Progenitor cell of endocrine pancreas (in vitro differentiated cells): ENCODE measurements around the gene CTNNA3. TPM values are rescaled to one million over a fixed set of nuclear protein-coding genes. Genes with fewer than 3 reads are reported as not detected.

Experiments used
- DNase-seq: peaks from one replicate; pipeline ENCODE4 v3.0.0; 2021; ENCODE audit warnings: low spot score; ENCODE audit not compliant: unreplicated experiment
- H3K27ac Mint-ChIP-seq: 2 replicates; pipeline ENCODE4 v1.8.0; 2021; ENCODE audit warnings: mild to moderate bottlenecking, moderate library complexity, mixed read lengths
- H3K27me3 Mint-ChIP-seq: 2 replicates; pipeline ENCODE4 v1.8.0; 2021; ENCODE audit warnings: mixed read lengths
- H3K36me3 Mint-ChIP-seq: 2 replicates; pipeline ENCODE4 v1.8.0; 2022; ENCODE audit warnings: mixed read lengths; ENCODE audit not compliant: insufficient read depth
- H3K4me1 Mint-ChIP-seq: 2 replicates; pipeline ENCODE4 v1.8.0; 2021; ENCODE audit warnings: low read depth, mixed read lengths
- H3K4me3 Mint-ChIP-seq: 2 replicates; pipeline ENCODE4 v1.8.0; 2021; ENCODE audit warnings: low read depth, mild to moderate bottlenecking, moderate library complexity, mixed read lengths
- H3K9me3 Mint-ChIP-seq: 2 replicates; pipeline ENCODE4 v1.8.0; 2021; ENCODE audit warnings: low read depth, mixed read lengths
- CTCF ChIP-seq: fragments of 200-600 bp; sonication (generic); IDR thresholded peaks from one replicate; pipeline ENCODE4 v1.5.0; 2021; ENCODE audit warnings: antibody characterized with exemption, mild to moderate bottlenecking; ENCODE audit not compliant: unreplicated experiment
- total RNA-seq: library from RNA; stranded (reverse); gene quantifications from 2 replicates; pipeline ENCODE4 v1.2.1, GENCODE V29; 2021

Gene CTNNA3
- total RNA-seq, 1 donor from 2014 or later = 1.7 TPM

- Mint-ChIP-seq H3K9me3 (no peaks in the 10 kb centered on the region), H3K27me3 (no peaks in the 10 kb centered on the region), H3K36me3 (no peaks in the 10 kb centered on the region), H3K27ac (no peak overlapping the region), H3K4me3 (no peak overlapping the region), H3K4me1 (no peaks in the 10 kb centered on the region)
- no peak for TF ChIP-seq CTCF
- DNase-seq = no peak
Observed at GRCh38 chr10:67550838-67551402, 145.1 kb downstream of the CTNNA3 start.

GRCh38 chr10:67550046-67550445 is 145.9 kb downstream of the CTNNA3 start:
- no peak for TF ChIP-seq CTCF
- Mint-ChIP-seq H3K27me3 (no peaks in the 10 kb centered on the region), H3K27ac (no peak overlapping the region), H3K9me3 (no peaks in the 10 kb centered on the region), H3K4me1 (no peaks in the 10 kb centered on the region), H3K4me3 (no peak overlapping the region), H3K36me3 (no peaks in the 10 kb centered on the region)
- no peak for DNase-seq

GRCh38 chr10:67549390-67549789 is 146.6 kb downstream of the CTNNA3 start:
- Mint-ChIP-seq H3K36me3 (no peaks in the 10 kb centered on the region), H3K4me3 (no peak overlapping the region), H3K4me1 (no peaks in the 10 kb centered on the region), H3K27me3 (no peaks in the 10 kb centered on the region), H3K9me3 (no peaks in the 10 kb centered on the region), H3K27ac (no peak overlapping the region)
- TF ChIP-seq CTCF = no peak
- DNase-seq = no peak

- H3K4me1 Mint-ChIP-seq = no peaks in the 10 kb centered on the region
- H3K27ac Mint-ChIP-seq = no peak overlapping the region
- no peak overlapping the region for H3K4me3 Mint-ChIP-seq
- no peaks in the 10 kb centered on the region for H3K9me3 Mint-ChIP-seq
- no peaks in the 10 kb centered on the region for H3K27me3 Mint-ChIP-seq
- no peak for DNase-seq
- no peaks in the 10 kb centered on the region for H3K36me3 Mint-ChIP-seq
- no peak for TF ChIP-seq CTCF
Observed at GRCh38 chr10:67541411-67541810, 154.6 kb downstream of the CTNNA3 start.

- DNase-seq = no peak
- Mint-ChIP-seq H3K27ac (no peak overlapping the region), H3K4me3 (no peak overlapping the region), H3K36me3 (no peaks in the 10 kb centered on the region), H3K9me3 (no peaks in the 10 kb centered on the region), H3K4me1 (no peaks in the 10 kb centered on the region), H3K27me3 (no peaks in the 10 kb centered on the region)
- TF ChIP-seq CTCF = no peak
Observed at GRCh38 chr10:67539312-67539711, 156.7 kb downstream of the CTNNA3 start.
